GM12878 (cell line): ENCODE results near the gene STBD1. TPM values are rescaled to one million over a fixed set of nuclear protein-coding genes. Genes with fewer than 3 reads are reported as not detected.

Experiments
- ATAC-seq: fragments of 200-7000 bp; cut with Tn5 transposase; 3 replicates; pipeline ENCODE4 v1.9.1; 2020; ENCODE audit warnings: mild to moderate bottlenecking, moderate library complexity
- BruUV-seq: library from RNA; stranded (reverse); fragments of 400-500 nt; replicated peaks from 2 replicates; lab custom pipeline; 2021; lab: Mats Ljungman, UMichigan
- CTCF ChIA-PET: fragments of 300-600 bp; sonication (Branson Sonifier 250); formaldehyde crosslinking; extraction: SDS; loops from one replicate; lab custom pipeline; 2021; ENCODE audit warnings: inconsistent platforms; lab: Yijun Ruan, JAX
- POLR2A ChIA-PET: fragments of 350-600 bp; formaldehyde crosslinking; extraction: SDS; loops from one replicate; lab custom pipeline; 2021; ENCODE audit warnings: inconsistent platforms; lab: Charles Lee
- RAD21 ChIA-PET: fragments of 300-600 bp; sonication (Branson Sonifier 250); formaldehyde crosslinking; loops from one replicate; lab custom pipeline; 2023; ENCODE audit warnings: antibody characterized with exemption; ENCODE audit not compliant: unreplicated experiment; lab: Charles Lee
- SMC1A ChIA-PET: fragments of 300-600 bp; sonication (Branson Sonifier 250); formaldehyde crosslinking; loops from one replicate; lab custom pipeline; 2023; ENCODE audit not compliant: unreplicated experiment, uncharacterized antibody; lab: Charles Lee
- DNase-seq: peaks from one replicate; pipeline ENCODE4 v3.0.0-alpha.2; 2011; ENCODE audit warnings: low read depth, low spot score
- FAIRE-seq: peaks from 3 replicates; lab custom pipeline; 2011; peaks lifted over from hg19 to GRCh38; lab: Jason Lieb, UNC
- H2AFZ ChIP-seq: 2 replicates; pipeline ENCODE4 v1.6.0; 2011; ENCODE audit warnings: low read depth, low read length, control low read depth; ENCODE audit not compliant: control insufficient read depth
- H3K27ac ChIP-seq: 2 replicates; pipeline ENCODE4 v1.5.1; 2011; ENCODE audit warnings: control low read depth; ENCODE audit not compliant: control insufficient read depth, insufficient read depth
- H3K27me3 ChIP-seq, 2 experiments: replicated peaks in 1 of 2; 2 replicates each; pipeline versions ENCODE4 v1.6.0 to v1.6.1; 2011; ENCODE audit warnings: low read length in 1 of 2; ENCODE audit not compliant: control insufficient read depth in 2 of 2, insufficient read depth in 2 of 2
- H3K36me3 ChIP-seq, 2 experiments: 2 replicates each; pipeline ENCODE4 v1.5.1; 2011; ENCODE audit warnings: low read length in 1 of 2; ENCODE audit not compliant: control insufficient read depth in 2 of 2, insufficient read depth in 2 of 2
- H3K4me1 ChIP-seq: 2 replicates; pipeline ENCODE4 v1.6.1; 2011; ENCODE audit warnings: mild to moderate bottlenecking, low read length, moderate library complexity, mixed read lengths; ENCODE audit not compliant: control insufficient read depth, insufficient read depth
- H3K4me2 ChIP-seq: 2 replicates; pipeline ENCODE4 v1.6.0; 2011; ENCODE audit warnings: control low read depth; ENCODE audit not compliant: control insufficient read depth, insufficient read depth
- H3K4me3 ChIP-seq: fragments of 200-600 bp; sonication (generic); 2 replicates; pipeline ENCODE4 v1.5.1; 2016
- H3K79me2 ChIP-seq: 2 replicates; pipeline ENCODE4 v1.6.0; 2011; ENCODE audit warnings: low read length; ENCODE audit not compliant: control insufficient read depth, insufficient read depth
- H3K9ac ChIP-seq: 2 replicates; pipeline ENCODE4 v1.8.0; 2011; ENCODE audit warnings: low read length, control low read depth, mixed read lengths; ENCODE audit not compliant: control insufficient read depth, insufficient read depth
- H3K9me3 ChIP-seq: replicated peaks from 3 replicates; pipeline ENCODE4 v1.5.1; 2011; ENCODE audit warnings: mild to moderate bottlenecking, low read length; ENCODE audit not compliant: control insufficient read depth, insufficient read depth
- H4K20me1 ChIP-seq: 2 replicates; pipeline ENCODE4 v1.6.0; 2011; ENCODE audit not compliant: control insufficient read depth, insufficient read depth
- CBX5 ChIP-seq: sonication (generic); IDR thresholded peaks from 2 replicates; pipeline ENCODE4 v1.6.1; 2016; ENCODE audit warnings: low read depth, moderate library complexity, mild to moderate bottlenecking, inconsistent platforms
- E2F8 ChIP-seq: fragments of 450-650 bp; IDR thresholded peaks from 2 replicates; pipeline ENCODE4 v1.6.1; 2018; ENCODE audit warnings: mild to moderate bottlenecking, low read depth, moderate library complexity; ENCODE audit not compliant: partially characterized antibody
- IRF4 ChIP-seq: IDR thresholded peaks from 2 replicates; pipeline ENCODE4 v1.6.1; 2011; ENCODE audit warnings: low read depth, low read length
- NBN ChIP-seq: fragments of 450-650 bp; IDR thresholded peaks from 2 replicates; pipeline ENCODE4 v1.6.1; 2016
- SP1 ChIP-seq: IDR thresholded peaks from one replicate; pipeline ENCODE4 v1.6.1; 2011; ENCODE audit warnings: low read depth, low read length
- STAT1 ChIP-seq: fragments of 450-650 bp; conservative IDR thresholded peaks from 2 replicates; pipeline ENCODE4 v1.6.1; 2014; ENCODE audit warnings: antibody characterized with exemption, mild to moderate bottlenecking
- ZNF207 ChIP-seq: fragments of 450-650 bp; IDR thresholded peaks from 2 replicates; pipeline ENCODE4 v1.6.1; 2014; ENCODE audit warnings: antibody characterized with exemption, mild to moderate bottlenecking, borderline replicate concordance
- ZNF217 ChIP-seq: fragments of 450-650 bp; IDR thresholded peaks from 2 replicates; pipeline ENCODE4 v1.6.1; 2017; ENCODE audit warnings: antibody characterized with exemption, mild to moderate bottlenecking
- in situ Hi-C: fragments of 300-500 bp; cut with MboI; formaldehyde crosslinking; loops from 9 replicates; pipeline ENCODE4 v1.14.3; 2018; ENCODE audit warnings: mixed read lengths
- intact Hi-C: fragments of 100-400 bp; cut with micrococcal nuclease; formaldehyde crosslinking; loops from one replicate; pipeline ENCODE4 v1.14.2; 2022; ENCODE audit not compliant: unreplicated experiment
- polyA plus RNA-seq, 11 experiments: library from polyadenylated mRNA; depleted of rRNA in 4 of 11; unstranded in 6 of 11; stranded (reverse) in 5 of 11; fragments of >200 nt; fragmentation: Nextera tagmentation in 4 of 11; fragmentation: Illumina TruSeq in 1 of 11; extraction: Ambion mirVana in 4 of 11; extraction: Trizol in 1 of 11; gene quantifications; 1 replicate in 1 of 11; 2 replicates in 10 of 11; pipeline versions ENCODE4 v1.2.1 to v1.2.3, GENCODE V29; 2011 to 2016; ENCODE audit warnings: inconsistent platforms in 2 of 11, missing spikeins in 2 of 11, low read depth in 1 of 11
- total RNA-seq, 4 experiments: library from RNA; depleted of rRNA in 3 of 4; stranded (reverse); fragments of >200 nt in 3 of 4; fragmentation: Illumina TruSeq in 1 of 4; extraction: Trizol in 1 of 4; gene quantifications; 2 replicates each; pipeline versions ENCODE4 v1.2.1 to v1.2.3, GENCODE V29; 2013 to 2021

The STBD1 gene
- total and polyA plus RNA-seq, 10 of the 15 experiments (the other 5 are each of a cell fraction or from before 2014, with no cell fraction given): 0.04 to 0.10 (median 0.05) TPM; not detected in 7

DNA sequence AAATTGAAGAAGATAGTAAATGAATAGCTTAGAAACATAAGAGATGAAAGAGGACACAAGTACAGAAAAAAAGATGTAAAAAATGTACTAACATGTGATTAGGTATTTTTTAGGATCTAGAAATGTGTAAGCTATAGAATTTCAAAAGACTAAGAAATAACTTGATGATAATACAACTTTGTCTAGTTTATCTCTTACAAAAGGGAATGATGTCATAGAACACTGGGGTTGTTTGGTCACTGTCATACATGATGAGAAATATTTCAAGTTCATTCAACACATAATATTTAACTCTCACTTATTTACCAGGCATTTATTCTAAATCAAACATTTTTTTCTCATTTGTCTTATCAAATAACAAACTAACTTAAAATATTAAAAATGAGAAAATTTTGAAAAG, 18.5 kb downstream of the STBD1 start (continued):
- TF ChIP-seq E2F8 (no peak), SP1 (no peak), ZNF217 (no peak)

DNA sequence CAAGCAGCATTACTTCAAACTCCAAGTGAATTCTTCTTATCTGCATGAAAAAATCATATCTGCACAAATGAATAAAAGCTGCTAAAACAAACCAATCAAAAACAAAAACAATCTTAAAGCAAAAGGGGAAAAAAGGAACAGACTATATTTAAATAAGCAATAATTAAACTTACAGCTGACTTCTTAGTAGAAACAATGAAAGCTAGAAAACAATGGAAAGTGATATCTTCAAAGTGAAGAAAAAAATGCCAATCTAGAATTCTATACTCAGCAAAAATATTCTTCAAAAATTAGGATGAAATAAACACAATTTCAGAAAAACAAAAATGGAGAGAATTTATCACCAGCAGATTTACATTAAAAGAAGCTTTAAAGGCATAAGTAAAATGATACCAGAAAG, 20.0 kb downstream of the STBD1 start:
- H2AFZ ChIP-seq: no peak overlapping the region
- peaks cover 5% of the 10 kb centered on the region; the same call in 2 of the 3 replicates for H3K9me3 ChIP-seq
- POLR2A ChIA-PET: no interaction called here
- ATAC-seq (no peak), DNase-seq (no peak), FAIRE-seq (no peak)
- no peak overlapping the region for H3K4me2 ChIP-seq
- BruUV-seq: no TSS peak
- H3K4me3 ChIP-seq: no peak overlapping the region
- in situ Hi-C loops: no loop called here
- H3K36me3 ChIP-seq: no peaks in the 10 kb centered on the region
- intact Hi-C loops: no loop called here
- no peaks in the 10 kb centered on the region for H4K20me1 ChIP-seq
- H3K9ac ChIP-seq: no peak overlapping the region
- CTCF ChIA-PET: no interaction called here
- RAD21 ChIA-PET: no interaction called here
- no peaks in the 10 kb centered on the region for H3K4me1 ChIP-seq
- TF ChIP-seq STAT1 (no peak), IRF4 (no peak), ZNF207 (no peak), CBX5 (peak; percentile 81), NBN (no peak)
- H3K27ac ChIP-seq: no peak overlapping the region
- H3K79me2 ChIP-seq: no peaks in the 10 kb centered on the region
- H3K27me3 ChIP-seq: no peaks in the 10 kb centered on the region
- SMC1A ChIA-PET: interaction anchor here (0.7 kb wide), 1 partner anchor 19 kb away, joined by 3 read pairs; no protein-coding TSS in a partner anchor
